Upper lobe of left lung (tissue), 6 donors: ENCODE data around the gene FARP1. TPM values are rescaled to one million over a fixed set of nuclear protein-coding genes. Genes with fewer than 3 reads are reported as not detected.

Experiments used
- ATAC-seq, 2 donors: fragments of 200-7000 bp; cut with Tn5 transposase; one replicate each; pipeline ENCODE4 v1.9.1; 2022; ENCODE audit warnings: mild to moderate bottlenecking in 2 of 2, moderate library complexity in 2 of 2; ENCODE audit not compliant: low FRiP score in 2 of 2
- DNase-seq, 2 donors: peaks; one replicate each; pipeline ENCODE4 v3.0.0-alpha.2; 2019 to 2020
- H3K27ac ChIP-seq, 4 donors: fragments of 200-600 bp; sonication (generic); one replicate each; pipeline ENCODE4 v1.5.1; 2016 to 2019
- H3K27me3 ChIP-seq, 4 donors: fragments of 200-600 bp; sonication (generic); one replicate each; pipeline ENCODE4 v1.5.1; 2017 to 2019
- H3K36me3 ChIP-seq, 4 donors: fragments of 200-600 bp; sonication (generic); one replicate each; pipeline ENCODE4 v1.5.1; 2016 to 2019
- H3K4me1 ChIP-seq, 4 donors: fragments of 200-600 bp; sonication (generic); one replicate each; pipeline ENCODE4 v1.5.1; 2018 to 2019
- H3K4me3 ChIP-seq, 4 donors: fragments of 200-600 bp; sonication (generic); one replicate each; pipeline ENCODE4 v1.5.1; 2017 to 2019; ENCODE audit warnings: mild to moderate bottlenecking in 2 of 4, moderate library complexity in 1 of 4
- H3K9me3 ChIP-seq, 4 donors: fragments of 200-600 bp; sonication (generic); one replicate each; pipeline ENCODE4 v1.5.1; 2018 to 2019
- CTCF ChIP-seq, 6 experiments: fragments of 450-650 bp in 4 of 6; fragments of 200-600 bp in 2 of 6; sonication (generic) in 2 of 6; IDR thresholded peaks; one replicate each; pipeline ENCODE4 v1.5.1; 2016 to 2019; ENCODE audit warnings: antibody characterized with exemption in 6 of 6
- EP300 ChIP-seq, 4 donors: sonication (generic); formaldehyde crosslinking; IDR thresholded peaks; one replicate each; pipeline ENCODE4 v1.5.1; 2017; ENCODE audit warnings: antibody characterized with exemption in 4 of 4, control low read depth in 2 of 4
- POLR2A ChIP-seq, 4 donors: fragments of 450-650 bp; IDR thresholded peaks; one replicate each; pipeline ENCODE4 v1.5.1; 2016 to 2017; ENCODE audit warnings: antibody characterized with exemption in 4 of 4, mild to moderate bottlenecking in 2 of 4
- POLR2AphosphoS5 ChIP-seq, 2 donors: sonication (generic); formaldehyde crosslinking; IDR thresholded peaks; one replicate each; pipeline ENCODE4 v1.5.1; 2017; ENCODE audit warnings: antibody characterized with exemption in 2 of 2
- WGBS, 2 donors: methylation state at CpG; one replicate each; pipeline ENCODE4 v1.1.5; 2017 to 2018; 5-methylcytosine and 5-hydroxymethylcytosine counted together
- total RNA-seq, 6 donors: library from RNA; depleted of rRNA in 4 of 6; stranded (reverse); fragments of >200 nt in 4 of 6; gene quantifications; one replicate each; pipeline versions ENCODE4 v1.1.0 to v1.2.1, GENCODE V29; 2016 to 2021
- donor health status: DM: no; HTN: no; CAD: no; lungs with moderate emphysema.
- donor health status: DM: no; HTN: yes; CAD: no; lungs with severe emphysema.

The FARP1 gene
- total RNA-seq, 6 donors from 2014 or later, result 65.7 to 111 (median 91.8) TPM

GRCh38 chr13:98156259-98156658 is 13.4 kb downstream of the FARP1 start:
- peaks cover 0 to 25% (median 7%) of the 10 kb centered on the region in 4 donors for H3K4me1 ChIP-seq
- TF ChIP-seq EP300 (IDR thresholded peaks at IDR 0.05), result no peak
- TF ChIP-seq CTCF (IDR thresholded peaks at IDR 0.05), result no peak
- no peak for TF ChIP-seq POLR2AphosphoS5 (IDR thresholded peaks at IDR 0.05)
- TF ChIP-seq POLR2A (IDR thresholded peaks at IDR 0.05), result no peak
- H3K36me3 ChIP-seq, result peaks cover 0 to 4% (median 0%) of the 10 kb centered on the region in 4 donors
- no peak for ATAC-seq
- H3K27ac ChIP-seq, result no peak overlapping the region
- no peak overlapping the region for H3K4me3 ChIP-seq
- H3K9me3 ChIP-seq, result no peaks in the 10 kb centered on the region
- 73 to 76% methylated on average over 2 of the region's 2 CpGs for WGBS, 2 donors
- no peaks in the 10 kb centered on the region for H3K27me3 ChIP-seq
- peak in 1 of 2 donors; percentile 1 for DNase-seq

- Histone ChIP-seq H3K27me3 (no peaks in the 10 kb centered on the region), H3K4me3 (no peak overlapping the region), H3K9me3 (no peaks in the 10 kb centered on the region), H3K36me3 (peaks cover 0 to 4% (median 0%) of the 10 kb centered on the region in 4 donors), H3K4me1 (peaks cover 0 to 25% (median 7%) of the 10 kb centered on the region in 4 donors), H3K27ac (no peak overlapping the region)
- DNase-seq, result peak in 1 of 2 donors; percentile 12
- whole genome bisulfite sequencing, 2 donors, result 53 to 81% methylated on average over 7 of the region's 7 CpGs
- no peak for ATAC-seq
- TF ChIP-seq POLR2A (IDR thresholded peaks at IDR 0.05) (no peak), CTCF (IDR thresholded peaks at IDR 0.05) (no peak), POLR2AphosphoS5 (IDR thresholded peaks at IDR 0.05) (no peak), EP300 (IDR thresholded peaks at IDR 0.05) (no peak)
These were observed 14.3 kb downstream of the FARP1 start for GRCh38 chr13:98157188-98157587.

- ATAC-seq (no peak), DNase-seq (no peak)
- peaks cover 0 to 4% (median 0%) of the 10 kb centered on the region in 4 donors for H3K36me3 ChIP-seq
- H3K27me3 ChIP-seq, result no peaks in the 10 kb centered on the region
- no peak overlapping the region for H3K27ac ChIP-seq
- H3K4me3 ChIP-seq, result no peak overlapping the region
- H3K9me3 ChIP-seq, result no peaks in the 10 kb centered on the region
- WGBS, 2 donors, result 83 to 85% methylated on average over 1 of the region's 1 CpG
- TF ChIP-seq EP300 (IDR thresholded peaks at IDR 0.05) (no peak), POLR2A (IDR thresholded peaks at IDR 0.05) (no peak), CTCF (IDR thresholded peaks at IDR 0.05) (no peak), POLR2AphosphoS5 (IDR thresholded peaks at IDR 0.05) (no peak)
- peaks cover 0 to 25% (median 7%) of the 10 kb centered on the region in 4 donors for H3K4me1 ChIP-seq
These were observed 14.7 kb downstream of the FARP1 start for GRCh38 chr13:98157609-98158008.

GRCh38 chr13:98158172-98158899 is 15.4 kb downstream of the FARP1 start:
- ATAC-seq (no peak), DNase-seq (peak in 1 of 2 donors; percentile 10)
- Histone ChIP-seq H3K4me1 (peaks cover 0 to 25% (median 7%) of the 10 kb centered on the region in 4 donors), H3K27ac (no peak overlapping the region), H3K27me3 (no peaks in the 10 kb centered on the region), H3K36me3 (peaks cover 0 to 4% (median 0%) of the 10 kb centered on the region in 4 donors), H3K4me3 (no peak overlapping the region), H3K9me3 (no peaks in the 10 kb centered on the region)
- no peak for TF ChIP-seq EP300 (IDR thresholded peaks at IDR 0.05)
- TF ChIP-seq CTCF (IDR thresholded peaks at IDR 0.05), result no peak
- no peak for TF ChIP-seq POLR2AphosphoS5 (IDR thresholded peaks at IDR 0.05)
- no peak for TF ChIP-seq POLR2A (IDR thresholded peaks at IDR 0.05)
- WGBS, 2 donors, result 84 to 90% methylated on average over 5 of the region's 5 CpGs
